Calu3 (cell line): Measurements from ENCODE around the gene SARM1. TPM values are rescaled to one million over a fixed set of nuclear protein-coding genes. Genes with fewer than 3 reads are reported as not detected.
"Not testable (repeated sequence)": the region's sequence is repeated elsewhere in the genome, so short reads cannot be mapped to it uniquely, and the experiment has no call there.

Experiments used
- BruUV-seq: library from RNA; stranded (reverse); fragments of 400-500 nt; replicated peaks from 2 replicates; lab custom pipeline; 2021; lab: Mats Ljungman, UMichigan
- CTCF ChIA-PET: fragments of 300-600 bp; sonication (Branson Sonifier 250); formaldehyde crosslinking; loops from one replicate; lab custom pipeline; 2022; ENCODE audit warnings: antibody characterized with exemption; lab: Charles Lee
- DNase-seq: peaks from one replicate; pipeline ENCODE4 v3.0.0; 2022
- H3K27ac Mint-ChIP-seq: one replicate; pipeline ENCODE4 v1.8.0; 2022; ENCODE audit warnings: mixed read lengths; ENCODE audit not compliant: unreplicated experiment
- H3K27me3 Mint-ChIP-seq: one replicate; pipeline ENCODE4 v1.8.0; 2022; ENCODE audit warnings: mixed read lengths; ENCODE audit not compliant: unreplicated experiment
- H3K36me3 Mint-ChIP-seq: one replicate; pipeline ENCODE4 v1.8.0; 2022; ENCODE audit warnings: mild to moderate bottlenecking, moderate library complexity, mixed read lengths; ENCODE audit not compliant: insufficient read depth, unreplicated experiment
- H3K4me1 Mint-ChIP-seq: one replicate; pipeline ENCODE4 v1.8.0; 2022; ENCODE audit warnings: mild to moderate bottlenecking, low read depth, mixed read lengths; ENCODE audit not compliant: unreplicated experiment
- H3K4me3 Mint-ChIP-seq: one replicate; pipeline ENCODE4 v1.8.0; 2022; ENCODE audit warnings: mild to moderate bottlenecking, low read depth, moderate library complexity, mixed read lengths; ENCODE audit not compliant: unreplicated experiment
- H3K9me3 Mint-ChIP-seq: one replicate; pipeline ENCODE4 v1.8.0; 2022; ENCODE audit warnings: low read depth, mixed read lengths; ENCODE audit not compliant: unreplicated experiment
- CTCF ChIP-seq: fragments of 200-600 bp; IDR thresholded peaks from one replicate; pipeline ENCODE4 v1.8.0; 2022; ENCODE audit warnings: antibody characterized with exemption; ENCODE audit not compliant: unreplicated experiment
- intact Hi-C: fragments of 100-400 bp; cut with micrococcal nuclease; formaldehyde crosslinking; loops from one replicate; pipeline ENCODE4 v1.10.0; 2022; ENCODE audit not compliant: unreplicated experiment
- total RNA-seq: library from RNA; stranded (reverse); gene quantifications from 2 replicates; pipeline ENCODE4 v1.2.3, GENCODE V29; 2022

Gene SARM1
- total RNA-seq, 1 experiment from 2014 or later: 8.1 TPM

GRCh38 chr17:28426081-28426519 is 54.6 kb downstream of the SARM1 start:
- TF ChIP-seq CTCF: no peak
- Mint-ChIP-seq H3K4me3 (no peak overlapping the region), H3K27ac (no peak overlapping the region), H3K9me3 (no peaks in the 10 kb centered on the region), H3K36me3 (no peaks in the 10 kb centered on the region), H3K4me1 (no peaks in the 10 kb centered on the region), H3K27me3 (peaks cover 41% of the 10 kb centered on the region)
- DNase-seq: peak; percentile 56
- intact Hi-C loops: no loop called here
- BruUV-seq: no TSS peak
- CTCF ChIA-PET: no interaction called here

GRCh38 chr17:28427371-28427770 is 55.9 kb downstream of the SARM1 start:
- Mint-ChIP-seq H3K9me3 (no peaks in the 10 kb centered on the region), H3K4me1 (no peaks in the 10 kb centered on the region), H3K4me3 (no peak overlapping the region), H3K27ac (no peak overlapping the region), H3K27me3 (peaks cover 53% of the 10 kb centered on the region), H3K36me3 (no peaks in the 10 kb centered on the region)
- no peak for DNase-seq
- BruUV-seq: no TSS peak
- no peak for TF ChIP-seq CTCF
- CTCF ChIA-PET: no interaction called here
- intact Hi-C loops: no loop called here

- H3K9me3 Mint-ChIP-seq, intact Hi-C loops, H3K4me1 Mint-ChIP-seq, H3K36me3 Mint-ChIP-seq, BruUV-seq, DNase-seq, H3K27ac Mint-ChIP-seq, H3K4me3 Mint-ChIP-seq: not testable (repeated sequence)
- CTCF ChIA-PET: interaction anchor here (0.7 kb wide), 2 partner anchors 245 to 1189 kb away, joined by 3 to 5 read pairs; no protein-coding TSS in a partner anchor
- peaks cover 60% of the 10 kb centered on the region for H3K27me3 Mint-ChIP-seq
Measured at GRCh38 chr17:28427982-28428381, 56.5 kb downstream of the SARM1 start.

- Mint-ChIP-seq H3K4me1 (no peaks in the 10 kb centered on the region), H3K4me3 (no peak overlapping the region), H3K27ac (no peak overlapping the region), H3K36me3 (no peaks in the 10 kb centered on the region), H3K27me3 (peaks cover 42% of the 10 kb centered on the region), H3K9me3 (no peaks in the 10 kb centered on the region)
- no TSS peak for BruUV-seq
- DNase-seq: no peak
- intact Hi-C loops: no loop called here
- TF ChIP-seq CTCF: no peak
- CTCF ChIA-PET: no interaction called here
Measured at GRCh38 chr17:28433721-28434120, 62.2 kb downstream of the SARM1 start.

GRCh38 chr17:28434326-28434725 is 62.8 kb downstream of the SARM1 start:
- CTCF ChIA-PET, H3K4me3 Mint-ChIP-seq, H3K4me1 Mint-ChIP-seq, DNase-seq, intact Hi-C loops, H3K27ac Mint-ChIP-seq, H3K36me3 Mint-ChIP-seq, H3K9me3 Mint-ChIP-seq, BruUV-seq: not testable (repeated sequence)
- peaks cover 42% of the 10 kb centered on the region for H3K27me3 Mint-ChIP-seq
